ENCODE results near the gene DHRS2. TPM values are rescaled to one million over a fixed set of nuclear protein-coding genes. Genes with fewer than 3 reads are reported as not detected.
"Not testable (repeated sequence)": the region's sequence is repeated elsewhere in the genome, so short reads cannot be mapped to it uniquely, and the experiment has no call there.

The DHRS2 gene
- total RNA-seq, 1 donor from 2014 or later, result not detected

GRCh38 chr14:23669441-23669840 is 33.3 kb downstream of the DHRS2 start:
- no peak for TF ChIP-seq CTCF (conservative IDR thresholded peaks at IDR 0.05)
- H3K36me3 Mint-ChIP-seq (ENCODE audit: low read depth), result no peaks in the 10 kb centered on the region
- no peak overlapping the region for H3K27ac Mint-ChIP-seq (ENCODE audit: unreplicated experiment)
- no peaks in the 10 kb centered on the region for H3K9me3 Mint-ChIP-seq
- no peak overlapping the region for H3K4me3 Mint-ChIP-seq
- no peak for DNase-seq (ENCODE audit: low read depth, low spot score)
- H3K27me3 Mint-ChIP-seq (ENCODE audit: low read depth), result peaks cover 43% of the 10 kb centered on the region
- no peaks in the 10 kb centered on the region for H3K4me1 Mint-ChIP-seq

- no peaks in the 10 kb centered on the region for H3K9me3 Mint-ChIP-seq
- peaks cover 35% of the 10 kb centered on the region for H3K27me3 Mint-ChIP-seq (ENCODE audit: low read depth)
- H3K4me3 Mint-ChIP-seq, result no peak overlapping the region
- no peak overlapping the region for H3K27ac Mint-ChIP-seq (ENCODE audit: unreplicated experiment)
- no peak for TF ChIP-seq CTCF (conservative IDR thresholded peaks at IDR 0.05)
- no peak for DNase-seq (ENCODE audit: low read depth, low spot score)
- H3K4me1 Mint-ChIP-seq, result no peaks in the 10 kb centered on the region
- no peaks in the 10 kb centered on the region for H3K36me3 Mint-ChIP-seq (ENCODE audit: low read depth)
Observed at GRCh38 chr14:23670481-23670880, 34.3 kb downstream of the DHRS2 start.

- TF ChIP-seq CTCF (conservative IDR thresholded peaks at IDR 0.05), result no peak
Observed at GRCh38 chr14:23672200-23672599, 36.0 kb downstream of the DHRS2 start.

GRCh38 chr14:23675337-23675736 is 39.2 kb downstream of the DHRS2 start:
- TF ChIP-seq CTCF (conservative IDR thresholded peaks at IDR 0.05), result no peak
- Mint-ChIP-seq H3K27me3 (ENCODE audit: low read depth) (peaks cover 47% of the 10 kb centered on the region), H3K36me3 (ENCODE audit: low read depth) (no peaks in the 10 kb centered on the region), H3K9me3 (no peaks in the 10 kb centered on the region), H3K27ac (ENCODE audit: unreplicated experiment) (no peak overlapping the region), H3K4me3 (no peak overlapping the region), H3K4me1 (no peaks in the 10 kb centered on the region)
- DNase-seq (ENCODE audit: low read depth, low spot score), result no peak

More at GRCh38 chr14:23672200-23672599, 36.0 kb downstream of the DHRS2 start:
- Mint-ChIP-seq H3K36me3 (ENCODE audit: low read depth) (no peaks in the 10 kb centered on the region), H3K4me3 (no peak overlapping the region), H3K4me1 (no peaks in the 10 kb centered on the region), H3K27me3 (ENCODE audit: low read depth) (peaks cover 39% of the 10 kb centered on the region), H3K9me3 (no peaks in the 10 kb centered on the region), H3K27ac (ENCODE audit: unreplicated experiment) (no peak overlapping the region)
- no peak for DNase-seq (ENCODE audit: low read depth, low spot score)

- Mint-ChIP-seq H3K4me1 (no peaks in the 10 kb centered on the region), H3K27me3 (ENCODE audit: low read depth) (peaks cover 47% of the 10 kb centered on the region), H3K4me3 (no peak overlapping the region), H3K27ac (ENCODE audit: unreplicated experiment) (no peak overlapping the region), H3K36me3 (ENCODE audit: low read depth) (no peaks in the 10 kb centered on the region), H3K9me3 (no peaks in the 10 kb centered on the region)
- no peak for TF ChIP-seq CTCF (conservative IDR thresholded peaks at IDR 0.05)
- no peak for DNase-seq (ENCODE audit: low read depth, low spot score)
Observed at GRCh38 chr14:23675906-23676305, 39.7 kb downstream of the DHRS2 start.

GRCh38 chr14:23681337-23681736 is 45.2 kb downstream of the DHRS2 start:
- H3K4me3 Mint-ChIP-seq, result no peak overlapping the region
- no peak overlapping the region for H3K27ac Mint-ChIP-seq (ENCODE audit: unreplicated experiment)
- no peak for TF ChIP-seq CTCF (conservative IDR thresholded peaks at IDR 0.05)
- H3K4me1 Mint-ChIP-seq, result no peaks in the 10 kb centered on the region
- no peaks in the 10 kb centered on the region for H3K9me3 Mint-ChIP-seq
- peaks cover 43% of the 10 kb centered on the region for H3K27me3 Mint-ChIP-seq (ENCODE audit: low read depth)
- no peaks in the 10 kb centered on the region for H3K36me3 Mint-ChIP-seq (ENCODE audit: low read depth)
- no peak for DNase-seq (ENCODE audit: low read depth, low spot score)

- H3K4me1 Mint-ChIP-seq; DNase-seq (ENCODE audit: low read depth, low spot score); H3K36me3 Mint-ChIP-seq (ENCODE audit: low read depth); H3K27ac Mint-ChIP-seq (ENCODE audit: unreplicated experiment); H3K4me3 Mint-ChIP-seq; H3K9me3 Mint-ChIP-seq; H3K27me3 Mint-ChIP-seq (ENCODE audit: low read depth): not testable (repeated sequence)
Observed at GRCh38 chr14:23689709-23690514, 53.7 kb downstream of the DHRS2 start.
